ENCODE data around the gene CROCC. TPM values are rescaled to one million over a fixed set of nuclear protein-coding genes. Genes with fewer than 3 reads are reported as not detected.
"Not testable (repeated sequence)": the region's sequence is repeated elsewhere in the genome, so short reads cannot be mapped to it uniquely, and the experiment has no call there.

The CROCC gene
- total RNA-seq, 2 experiments from 2014 or later, result 15.9 to 18.7 TPM

DNA sequence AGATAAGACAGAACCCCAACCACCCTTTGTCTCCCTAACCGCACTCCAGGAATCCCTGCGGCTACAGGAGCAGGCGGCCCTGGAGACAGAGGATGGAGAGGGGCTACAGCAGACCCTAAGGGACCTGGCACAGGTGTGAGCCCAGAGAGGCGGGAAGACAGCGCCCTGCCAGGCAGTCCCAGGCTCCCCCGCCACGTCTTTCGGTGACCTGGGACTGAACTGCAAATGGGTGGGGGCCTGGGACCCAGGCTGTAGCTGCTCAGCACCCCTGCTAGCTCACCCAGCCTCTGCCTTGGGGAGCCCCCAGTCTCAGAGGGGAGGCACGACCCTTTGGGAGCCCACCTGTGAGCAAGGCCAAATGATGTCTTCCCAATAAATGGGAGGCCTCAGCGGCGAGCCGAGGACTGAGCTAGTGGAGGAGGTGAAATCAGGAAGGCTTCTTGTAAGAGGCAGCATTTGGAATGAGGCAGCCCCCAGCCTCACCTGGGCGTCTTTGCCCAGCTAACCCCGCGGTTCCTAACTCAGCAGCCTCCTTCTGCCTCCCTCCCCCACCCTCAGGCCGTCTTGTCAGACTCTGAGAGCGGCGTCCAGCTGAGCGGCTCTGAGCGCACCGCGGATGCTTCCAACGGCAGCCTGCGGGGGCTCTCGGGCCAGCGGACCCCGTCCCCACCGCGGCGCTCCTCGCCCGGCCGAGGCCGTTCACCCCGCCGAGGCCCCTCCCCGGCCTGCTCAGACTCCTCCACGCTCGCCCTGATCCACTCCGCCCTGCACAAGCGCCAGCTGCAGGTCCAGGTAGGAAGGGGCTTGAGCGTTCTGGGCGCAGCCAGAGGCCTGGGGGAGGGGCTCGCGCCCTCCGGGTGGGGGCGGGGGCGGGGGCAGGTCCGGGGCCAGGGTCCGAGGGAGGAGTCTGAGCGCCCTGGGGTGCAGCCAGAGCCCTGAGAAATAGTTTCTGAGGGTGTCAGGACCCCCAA is 16.9 kb downstream of the CROCC start:
- POLR2A ChIA-PET, result no interaction called here
- Mint-ChIP-seq H3K27me3 (no peaks in the 10 kb centered on the region), H3K36me3 (peaks cover 4% of the 10 kb centered on the region), H3K27ac (no peak overlapping the region), H3K4me3 (no peak overlapping the region), H3K9me3 (no peaks in the 10 kb centered on the region), H3K4me1 (ENCODE audit: low read depth) (no peaks in the 10 kb centered on the region)
- CTCF ChIA-PET, result no interaction called here
- DNase-seq, result no peak
- intact Hi-C loops (cut with micrococcal nuclease), result no loop called here

DNA sequence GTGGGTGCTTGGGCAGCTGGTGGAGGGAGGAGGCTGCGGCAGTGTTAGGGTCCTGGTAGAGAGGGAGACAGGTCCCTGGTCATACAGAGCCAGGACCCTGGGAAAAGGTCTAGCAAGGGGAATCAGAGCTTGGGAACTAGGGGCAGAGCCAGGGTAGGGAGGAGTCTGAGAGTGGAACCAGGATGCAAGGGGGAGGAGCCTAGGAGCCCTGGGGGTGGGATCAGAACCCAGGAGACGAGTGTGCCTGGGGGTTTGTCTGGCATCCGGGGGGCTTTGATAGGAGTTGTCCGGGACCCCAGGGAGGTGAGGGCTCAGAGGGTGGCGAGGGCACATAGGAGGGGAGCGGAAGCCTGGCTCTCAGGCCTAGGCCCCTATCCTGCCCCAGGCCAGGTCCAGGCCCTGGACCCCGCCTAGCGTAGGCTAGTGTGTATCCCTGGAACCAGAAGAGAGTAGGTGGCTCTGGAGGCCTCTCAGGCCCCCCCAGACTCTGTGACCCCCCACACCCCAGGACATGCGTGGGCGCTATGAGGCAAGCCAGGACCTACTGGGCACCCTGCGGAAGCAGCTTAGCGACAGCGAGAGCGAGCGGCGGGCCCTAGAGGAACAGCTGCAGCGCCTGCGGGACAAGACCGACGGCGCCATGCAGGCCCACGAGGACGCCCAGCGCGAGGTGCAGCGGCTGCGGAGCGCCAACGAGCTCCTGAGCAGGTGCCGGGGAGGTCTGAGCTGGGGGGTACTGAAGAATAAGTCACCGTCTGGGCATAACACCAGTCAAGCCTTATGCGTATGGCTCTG is 17.9 kb downstream of the CROCC start:
- H3K27me3 Mint-ChIP-seq; POLR2A ChIA-PET; H3K9me3 Mint-ChIP-seq; H3K4me3 Mint-ChIP-seq; H3K4me1 Mint-ChIP-seq (ENCODE audit: low read depth); H3K27ac Mint-ChIP-seq; DNase-seq; intact Hi-C loops (cut with micrococcal nuclease); H3K36me3 Mint-ChIP-seq: not testable (repeated sequence)
- CTCF ChIA-PET, result interaction anchor here (0.7 to 1.0 kb wide), 2 partner anchors 12 to 232 kb away, joined by 4 read pairs; no protein-coding TSS in a partner anchor

DNA sequence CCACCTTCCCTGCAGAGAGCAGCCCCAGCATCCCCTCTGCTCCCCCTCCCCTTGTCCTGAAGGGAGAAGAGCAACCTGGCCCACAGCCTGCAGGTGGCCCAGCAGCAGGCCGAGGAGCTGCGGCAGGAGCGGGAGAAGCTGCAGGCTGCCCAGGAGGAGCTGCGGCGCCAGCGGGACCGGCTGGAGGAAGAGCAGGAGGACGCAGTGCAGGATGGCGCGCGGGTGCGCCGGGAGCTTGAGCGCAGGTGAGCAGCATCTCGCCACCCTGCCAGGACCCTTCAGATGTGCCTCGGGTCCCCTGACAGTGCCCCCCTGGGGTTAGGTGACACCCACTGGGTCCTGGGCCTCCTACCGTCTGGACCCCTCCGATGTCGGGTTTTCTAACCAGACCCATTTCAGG is 22.3 kb downstream of the CROCC start:
- POLR2A ChIA-PET, result no interaction called here

DNA sequence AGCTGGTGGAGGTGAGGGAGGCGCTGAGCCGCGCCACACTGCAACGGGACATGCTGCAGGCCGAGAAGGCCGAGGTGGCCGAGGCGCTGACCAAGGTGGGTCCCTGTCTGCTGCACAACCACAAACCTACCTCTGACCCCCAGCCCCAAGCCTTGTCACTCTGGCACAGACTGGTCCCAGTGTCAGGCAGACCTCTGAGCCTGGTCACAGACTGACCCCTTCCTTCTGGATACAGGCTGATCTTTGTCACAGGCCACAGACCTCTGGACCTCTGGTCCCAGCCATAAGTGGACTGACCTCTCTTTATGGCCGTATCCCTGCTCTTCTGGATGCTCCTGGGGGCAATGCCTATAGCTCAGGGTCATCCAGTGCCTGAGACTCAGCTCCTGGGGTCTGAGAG is 23.8 kb downstream of the CROCC start:
- DNase-seq; H3K4me3 Mint-ChIP-seq; CTCF ChIA-PET; intact Hi-C loops (cut with micrococcal nuclease); H3K27me3 Mint-ChIP-seq; H3K36me3 Mint-ChIP-seq; POLR2A ChIA-PET; H3K9me3 Mint-ChIP-seq; H3K4me1 Mint-ChIP-seq (ENCODE audit: low read depth); H3K27ac Mint-ChIP-seq: not testable (repeated sequence)

More for the DNA sequence above, 22.3 kb downstream of the CROCC start:
- peaks cover 3% of the 10 kb centered on the region for H3K36me3 Mint-ChIP-seq
- H3K4me3 Mint-ChIP-seq, result no peak overlapping the region
- H3K9me3 Mint-ChIP-seq, result no peaks in the 10 kb centered on the region
- H3K27ac Mint-ChIP-seq, result no peak overlapping the region
- H3K27me3 Mint-ChIP-seq, result no peaks in the 10 kb centered on the region
- intact Hi-C loops (cut with micrococcal nuclease), result no loop called here
- no peak for DNase-seq
- CTCF ChIA-PET, result interaction anchor here (1.4 kb wide), 1 partner anchor 323 kb away, joined by 5 read pairs; no protein-coding TSS in a partner anchor
- no peaks in the 10 kb centered on the region for H3K4me1 Mint-ChIP-seq (ENCODE audit: low read depth)

DNA sequence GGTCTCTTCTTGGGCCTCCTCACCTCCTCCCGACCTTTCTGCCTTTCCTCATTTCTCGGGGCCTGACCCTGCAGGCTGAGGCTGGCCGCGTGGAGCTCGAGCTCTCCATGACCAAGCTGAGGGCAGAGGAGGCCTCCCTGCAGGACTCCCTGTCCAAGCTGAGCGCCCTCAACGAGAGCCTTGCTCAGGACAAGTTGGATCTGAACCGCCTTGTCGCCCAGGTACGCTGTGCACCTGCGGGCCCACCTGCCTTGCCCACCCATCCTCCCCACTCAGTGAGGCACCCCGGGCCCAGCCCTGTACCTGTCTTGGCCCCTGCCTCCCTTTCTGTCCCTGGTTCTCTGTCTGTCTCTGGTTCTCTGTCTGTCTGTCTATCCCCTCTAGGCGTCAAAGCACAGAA is 24.5 kb downstream of the CROCC start:
- H3K27ac Mint-ChIP-seq; H3K4me1 Mint-ChIP-seq (ENCODE audit: low read depth); H3K36me3 Mint-ChIP-seq; H3K27me3 Mint-ChIP-seq; DNase-seq; H3K4me3 Mint-ChIP-seq; intact Hi-C loops (cut with micrococcal nuclease); H3K9me3 Mint-ChIP-seq: not testable (repeated sequence)
- ChIA-PET CTCF (interaction anchor here (2.2 kb wide), 1 partner anchor 325 kb away, joined by 10 read pairs; no protein-coding TSS in a partner anchor), POLR2A (interaction anchor here (0.8 kb wide), 1 partner anchor 41 kb away, joined by 3 read pairs; no protein-coding TSS in a partner anchor)

DNA sequence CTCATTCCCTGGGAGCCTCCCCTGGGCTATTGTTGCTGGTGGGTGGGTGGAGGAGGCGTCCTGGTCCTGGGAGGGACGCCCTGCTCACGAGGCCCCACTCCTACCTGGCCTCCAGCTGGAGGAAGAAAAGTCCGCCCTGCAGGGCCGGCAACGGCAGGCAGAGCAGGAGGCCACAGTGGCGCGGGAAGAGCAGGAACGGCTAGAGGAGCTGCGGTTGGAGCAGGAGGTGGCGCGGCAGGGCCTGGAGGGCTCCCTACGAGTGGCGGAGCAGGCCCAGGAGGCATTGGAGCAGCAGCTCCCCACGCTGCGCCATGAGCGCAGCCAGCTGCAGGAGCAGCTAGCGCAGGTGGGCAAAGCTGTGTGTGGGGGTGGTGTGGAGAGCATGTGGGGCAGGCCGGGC is 24.9 kb downstream of the CROCC start:
- CTCF ChIA-PET, result interaction anchor here (2.2 kb wide), 1 partner anchor 326 kb away, joined by 10 read pairs; no protein-coding TSS in a partner anchor
- Mint-ChIP-seq H3K4me3 (no peak overlapping the region), H3K36me3 (no peaks in the 10 kb centered on the region), H3K27me3 (no peaks in the 10 kb centered on the region), H3K9me3 (no peaks in the 10 kb centered on the region), H3K27ac (no peak overlapping the region), H3K4me1 (ENCODE audit: low read depth) (no peaks in the 10 kb centered on the region)
- intact Hi-C loops (cut with micrococcal nuclease), result no loop called here
- POLR2A ChIA-PET, result interaction anchor here (0.6 to 0.8 kb wide), 2 partner anchors 41 to 326 kb away, joined by 3 read pairs; no protein-coding TSS in a partner anchor
- no peak for DNase-seq

DNA sequence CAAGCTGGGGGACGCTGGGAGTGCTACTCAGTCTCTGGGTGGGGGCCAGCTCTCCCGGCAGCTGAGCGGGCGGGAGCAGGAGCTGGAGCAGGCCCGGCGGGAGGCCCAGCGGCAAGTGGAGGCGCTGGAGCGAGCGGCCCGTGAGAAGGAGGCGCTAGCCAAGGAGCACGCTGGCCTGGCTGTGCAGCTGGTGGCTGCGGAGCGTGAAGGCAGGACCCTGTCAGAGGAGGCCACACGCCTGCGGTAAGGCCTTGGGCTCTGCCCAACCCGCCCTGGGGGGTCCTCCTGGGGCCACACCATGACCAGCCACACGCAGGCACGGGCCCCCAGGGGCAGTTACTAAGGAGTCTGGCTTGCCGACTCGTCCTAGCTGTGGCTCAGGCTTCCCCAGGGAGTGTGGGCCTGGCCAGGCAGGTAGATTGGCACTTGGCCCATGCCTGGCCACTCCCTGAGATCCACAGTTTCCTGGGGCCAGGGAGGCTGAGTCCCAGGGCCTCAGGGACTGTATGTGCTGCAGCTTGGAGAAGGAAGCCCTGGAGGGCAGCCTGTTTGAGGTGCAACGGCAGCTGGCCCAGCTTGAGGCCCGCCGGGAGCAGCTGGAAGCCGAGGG is 26.7 kb downstream of the CROCC start:
- H3K4me3 Mint-ChIP-seq, result not testable (repeated sequence)

DNA sequence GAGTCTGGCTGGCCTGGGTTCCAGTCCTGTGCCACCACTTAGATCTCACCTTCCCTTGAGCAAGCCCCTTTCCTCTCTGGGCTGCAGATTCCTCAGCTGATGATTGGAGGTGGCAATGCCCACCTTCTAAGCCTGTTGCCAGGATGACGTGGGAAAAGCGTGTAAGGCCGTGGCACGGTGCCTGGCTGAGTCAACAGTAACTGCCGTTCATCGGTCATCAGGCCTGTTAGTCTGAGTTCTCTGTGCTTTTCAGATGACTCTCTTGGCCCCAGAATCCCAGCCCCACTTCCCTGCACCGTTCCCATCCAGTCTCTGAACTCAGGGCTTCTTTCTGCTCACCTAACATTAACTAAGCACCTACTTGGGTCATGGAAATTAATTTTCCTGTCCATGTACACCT is 27.3 kb downstream of the CROCC start:
- POLR2A ChIA-PET; H3K27me3 Mint-ChIP-seq; DNase-seq; intact Hi-C loops (cut with micrococcal nuclease); H3K4me3 Mint-ChIP-seq; H3K9me3 Mint-ChIP-seq; H3K4me1 Mint-ChIP-seq (ENCODE audit: low read depth); H3K27ac Mint-ChIP-seq; H3K36me3 Mint-ChIP-seq: not testable (repeated sequence)
- CTCF ChIA-PET, result interaction anchor here (0.9 to 1.3 kb wide), 3 partner anchors 11 to 126 kb away, joined by 4 to 6 read pairs (median 6); no protein-coding TSS in a partner anchor

More for the DNA sequence above, 26.7 kb downstream of the CROCC start:
- H3K27me3 Mint-ChIP-seq; DNase-seq; H3K27ac Mint-ChIP-seq; POLR2A ChIA-PET; intact Hi-C loops (cut with micrococcal nuclease); H3K4me1 Mint-ChIP-seq (ENCODE audit: low read depth); H3K36me3 Mint-ChIP-seq; H3K9me3 Mint-ChIP-seq: not testable (repeated sequence)
- CTCF ChIA-PET, result interaction anchor here (0.9 to 2.2 kb wide), 2 partner anchors 12 to 327 kb away, joined by 3 to 10 read pairs; no protein-coding TSS in a partner anchor

DNA sequence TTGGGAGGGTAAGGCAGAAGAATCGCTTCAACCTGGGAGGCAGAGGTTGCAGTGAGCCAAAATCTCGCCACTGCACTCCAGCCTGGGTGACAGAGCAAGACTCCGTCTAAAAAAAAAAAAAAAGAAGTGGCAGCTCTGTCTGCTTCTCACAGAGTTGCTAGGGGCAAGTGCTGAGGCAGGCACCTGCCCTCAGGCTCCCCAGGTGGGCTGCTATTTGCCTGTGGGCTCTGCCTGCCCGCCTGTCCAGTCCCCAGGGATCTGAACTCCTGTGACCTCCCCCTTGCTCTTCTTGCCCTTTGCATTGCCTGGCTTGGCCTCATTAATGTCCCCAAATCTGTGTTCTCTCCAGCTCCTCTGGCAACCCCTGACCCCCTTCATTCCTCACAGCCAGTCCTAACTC is 30.6 kb downstream of the CROCC start:
- H3K4me1 Mint-ChIP-seq (ENCODE audit: low read depth); H3K27me3 Mint-ChIP-seq; DNase-seq; H3K36me3 Mint-ChIP-seq; H3K27ac Mint-ChIP-seq; POLR2A ChIA-PET; H3K4me3 Mint-ChIP-seq; H3K9me3 Mint-ChIP-seq; intact Hi-C loops (cut with micrococcal nuclease): not testable (repeated sequence)
- CTCF ChIA-PET, result interaction anchor here (0.5 to 3.1 kb wide), 18 partner anchors 9 to 691 kb away, joined by 3 to 38 read pairs (median 5); no protein-coding TSS in a partner anchor

DNA sequence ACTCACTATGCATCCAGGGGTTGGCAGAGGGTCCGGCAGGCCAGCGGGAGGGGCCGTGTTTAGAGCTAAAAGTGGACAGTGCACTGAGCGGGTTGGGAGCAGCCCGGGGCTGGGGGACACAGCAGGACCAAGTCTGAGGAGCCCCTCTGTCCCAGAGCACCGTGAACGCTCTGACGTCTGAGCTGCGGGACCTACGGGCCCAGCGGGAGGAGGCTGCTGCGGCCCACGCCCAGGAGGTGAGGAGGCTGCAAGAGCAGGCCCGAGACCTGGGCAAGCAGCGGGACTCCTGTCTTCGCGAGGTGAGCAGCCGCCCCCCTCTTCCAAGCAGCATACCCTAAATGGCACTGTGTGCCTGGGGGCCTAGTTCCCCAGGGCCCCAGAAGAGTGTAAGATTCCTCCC is 32.8 kb downstream of the CROCC start:
- POLR2A ChIA-PET, result no interaction called here
- intact Hi-C loops (cut with micrococcal nuclease), result no loop called here
- no peaks in the 10 kb centered on the region for H3K4me1 Mint-ChIP-seq (ENCODE audit: low read depth)

DNA sequence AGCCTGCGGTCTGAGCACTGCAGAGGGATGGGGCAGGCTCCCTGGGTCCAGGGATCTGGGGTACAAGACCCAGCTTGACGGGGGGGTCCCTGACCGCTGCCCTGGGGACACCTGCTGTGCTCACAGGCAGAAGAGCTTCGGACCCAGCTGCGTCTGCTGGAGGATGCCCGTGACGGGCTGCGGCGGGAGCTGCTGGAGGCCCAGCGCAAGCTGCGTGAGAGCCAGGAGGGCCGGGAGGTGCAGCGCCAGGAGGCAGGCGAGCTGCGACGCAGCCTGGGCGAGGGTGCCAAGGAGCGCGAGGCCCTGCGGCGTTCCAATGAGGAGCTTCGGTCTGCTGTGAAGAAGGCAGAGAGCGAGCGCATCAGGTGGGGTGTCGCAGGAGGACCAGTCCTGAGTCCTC is 33.5 kb downstream of the CROCC start:
- no peaks in the 10 kb centered on the region for H3K9me3 Mint-ChIP-seq
- H3K27me3 Mint-ChIP-seq, result no peaks in the 10 kb centered on the region
- no peak overlapping the region for H3K27ac Mint-ChIP-seq
- H3K4me3 Mint-ChIP-seq, result no peak overlapping the region
- H3K36me3 Mint-ChIP-seq, result no peaks in the 10 kb centered on the region
- POLR2A ChIA-PET, result no interaction called here
- CTCF ChIA-PET, result interaction anchor here (1.1 to 1.3 kb wide), 3 partner anchors 10 to 334 kb away, joined by 4 to 6 read pairs (median 4); no protein-coding TSS in a partner anchor
- no peak for DNase-seq
- intact Hi-C loops (cut with micrococcal nuclease), result no loop called here
- H3K4me1 Mint-ChIP-seq (ENCODE audit: low read depth), result peaks cover 1% of the 10 kb centered on the region

More for the DNA sequence above, 32.8 kb downstream of the CROCC start:
- CTCF ChIA-PET, result no interaction called here
- no peaks in the 10 kb centered on the region for H3K9me3 Mint-ChIP-seq
- H3K27ac Mint-ChIP-seq, result no peak overlapping the region
- H3K36me3 Mint-ChIP-seq, result no peaks in the 10 kb centered on the region
- DNase-seq, result no peak
- H3K27me3 Mint-ChIP-seq, result no peaks in the 10 kb centered on the region
- H3K4me3 Mint-ChIP-seq, result no peak overlapping the region

DNA sequence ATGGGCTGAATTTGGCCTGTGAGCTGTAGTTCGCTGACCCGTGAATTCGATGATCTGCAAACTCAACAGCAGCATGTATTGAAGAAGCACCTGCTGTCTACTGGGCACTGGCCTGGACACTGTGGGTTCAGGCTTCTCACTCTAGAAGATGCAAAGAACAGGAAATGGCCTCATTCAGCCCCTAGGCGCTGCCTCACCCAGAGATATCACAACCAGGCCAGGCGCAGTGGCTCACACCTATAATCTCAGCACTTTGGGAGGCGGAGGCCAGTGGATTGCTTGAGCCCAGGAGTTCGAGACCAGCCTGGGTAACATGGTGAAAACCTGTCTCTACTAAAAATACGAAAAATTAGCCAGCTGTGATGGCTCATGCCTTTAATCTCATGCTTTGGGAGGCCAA is 35.0 kb downstream of the CROCC start:
- DNase-seq, result no peak
- Mint-ChIP-seq H3K27me3 (no peaks in the 10 kb centered on the region), H3K9me3 (no peaks in the 10 kb centered on the region), H3K36me3 (no peaks in the 10 kb centered on the region), H3K4me1 (ENCODE audit: low read depth) (peaks cover 13% of the 10 kb centered on the region), H3K27ac (no peak overlapping the region), H3K4me3 (no peak overlapping the region)
- POLR2A ChIA-PET, result no interaction called here
- intact Hi-C loops (cut with micrococcal nuclease), result no loop called here
- CTCF ChIA-PET, result no interaction called here

Measured in activated CD4-positive, alpha-beta memory T cell treated with anti-CD3 and anti-CD28 coated beads for 36 hours (primary cell).